Lower leg skin (tissue), 3 donors: Measurements from ENCODE around the gene PSMC3IP.
A peak's percentile ranks its signal among the peaks of the same experiment; 100 is the strongest.

Source experiments
- POLR2A ChIP-seq, 2 donors: fragments of 450-650 bp; IDR thresholded peaks; one replicate each; pipeline ENCODE4 v1.6.1; 2016 to 2017; ENCODE audit warnings: antibody characterized with exemption in 2 of 2, mild to moderate bottlenecking in 1 of 2, moderate library complexity in 1 of 2
- TF ChIP-seq, protein P1 (sequence below), 3 donors: fragments of 450-650 bp; IDR thresholded peaks; one replicate each; pipeline ENCODE4 v1.5.1; 2016; ENCODE audit warnings: antibody characterized with exemption in 3 of 3, mild to moderate bottlenecking in 3 of 3, moderate library complexity in 2 of 3

DNA sequence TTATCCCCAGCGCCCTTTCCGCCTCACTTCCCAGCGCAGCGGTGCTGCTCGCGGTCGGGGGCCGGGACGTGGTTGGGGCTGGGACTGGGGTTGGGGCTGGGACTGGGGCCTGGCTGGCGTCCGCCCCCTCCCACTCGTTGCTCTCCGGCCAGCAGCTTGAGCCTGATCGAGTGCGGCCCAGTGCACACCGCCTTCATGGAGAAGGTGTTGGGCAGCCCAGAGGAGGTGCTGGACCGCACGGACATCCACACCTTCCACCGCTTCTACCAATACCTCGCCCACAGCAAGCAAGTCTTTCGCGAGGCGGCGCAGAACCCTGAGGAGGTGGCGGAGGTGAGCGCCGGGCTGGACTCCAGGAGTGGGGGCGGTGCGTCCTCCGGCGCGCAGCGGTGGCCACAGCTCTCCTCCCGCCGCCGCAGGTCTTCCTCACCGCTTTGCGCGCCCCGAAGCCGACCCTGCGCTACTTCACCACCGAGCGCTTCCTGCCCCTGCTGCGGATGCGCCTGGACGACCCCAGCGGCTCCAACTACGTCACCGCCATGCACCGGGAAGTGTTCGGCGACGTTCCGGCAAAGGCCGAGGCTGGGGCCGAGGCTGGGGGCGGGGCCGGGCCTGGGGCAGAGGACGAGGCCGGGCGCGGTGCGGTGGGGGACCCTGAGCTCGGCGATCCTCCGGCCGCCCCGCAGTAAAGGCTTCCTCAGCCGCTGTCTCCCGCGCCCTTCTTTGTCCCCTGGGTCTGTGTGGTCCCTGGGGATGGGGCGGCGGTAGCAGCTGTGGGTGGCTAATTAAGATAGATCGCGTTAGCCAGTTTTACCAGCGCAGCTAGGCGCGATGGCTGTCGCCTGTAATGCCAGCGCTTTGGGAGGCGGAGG lies 23.0 kb downstream of the PSMC3IP start:
- peak in 1 of 2 donors; percentile 80 for TF ChIP-seq POLR2A (IDR thresholded peaks at IDR 0.05)
- TF ChIP-seq, protein P1, sequence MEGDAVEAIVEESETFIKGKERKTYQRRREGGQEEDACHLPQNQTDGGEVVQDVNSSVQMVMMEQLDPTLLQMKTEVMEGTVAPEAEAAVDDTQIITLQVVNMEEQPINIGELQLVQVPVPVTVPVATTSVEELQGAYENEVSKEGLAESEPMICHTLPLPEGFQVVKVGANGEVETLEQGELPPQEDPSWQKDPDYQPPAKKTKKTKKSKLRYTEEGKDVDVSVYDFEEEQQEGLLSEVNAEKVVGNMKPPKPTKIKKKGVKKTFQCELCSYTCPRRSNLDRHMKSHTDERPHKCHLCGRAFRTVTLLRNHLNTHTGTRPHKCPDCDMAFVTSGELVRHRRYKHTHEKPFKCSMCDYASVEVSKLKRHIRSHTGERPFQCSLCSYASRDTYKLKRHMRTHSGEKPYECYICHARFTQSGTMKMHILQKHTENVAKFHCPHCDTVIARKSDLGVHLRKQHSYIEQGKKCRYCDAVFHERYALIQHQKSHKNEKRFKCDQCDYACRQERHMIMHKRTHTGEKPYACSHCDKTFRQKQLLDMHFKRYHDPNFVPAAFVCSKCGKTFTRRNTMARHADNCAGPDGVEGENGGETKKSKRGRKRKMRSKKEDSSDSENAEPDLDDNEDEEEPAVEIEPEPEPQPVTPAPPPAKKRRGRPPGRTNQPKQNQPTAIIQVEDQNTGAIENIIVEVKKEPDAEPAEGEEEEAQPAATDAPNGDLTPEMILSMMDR (IDR thresholded peaks at IDR 0.05): no peak
